Caco-2 (cell line): Measurements from ENCODE around the gene TAF1B. TPM values are rescaled to one million over a fixed set of nuclear protein-coding genes. Genes with fewer than 3 reads are reported as not detected.

Experiments
- BruUV-seq: library from RNA; stranded (reverse); fragments of 400-500 nt; replicated peaks from 2 replicates; lab custom pipeline; 2021; lab: Mats Ljungman, UMichigan
- CTCF ChIA-PET: fragments of 300-600 bp; sonication (Branson Sonifier 250); formaldehyde crosslinking; loops from one replicate; lab custom pipeline; 2022; ENCODE audit warnings: antibody characterized with exemption; lab: Charles Lee
- POLR2A ChIA-PET: fragments of 300-600 bp; sonication (Branson Sonifier 250); formaldehyde crosslinking; loops from one replicate; lab custom pipeline; 2022; ENCODE audit warnings: antibody characterized with exemption; lab: Charles Lee
- DNase-seq, 2 experiments: peaks; one replicate each; pipeline versions ENCODE4 v3.0.0 to v3.0.0-alpha.2; 2020 to 2022
- H3K27me3 ChIP-seq: replicated peaks from 2 replicates; pipeline ENCODE4 v1.6.0; 2011; ENCODE audit warnings: low read length; ENCODE audit not compliant: control insufficient read depth, insufficient read depth
- H3K36me3 ChIP-seq: 2 replicates; pipeline ENCODE4 v1.5.1; 2011; ENCODE audit warnings: low read length; ENCODE audit not compliant: control insufficient read depth, insufficient read depth
- H3K4me1 ChIP-seq: fragments of 250-450 bp; sonication (Bioruptor Pico); 2 replicates; pipeline ENCODE4 v1.5.1; 2020; ENCODE audit warnings: mild to moderate bottlenecking
- H3K4me3 ChIP-seq: 2 replicates; pipeline ENCODE4 v1.5.1; 2011; ENCODE audit warnings: low read depth, mild to moderate bottlenecking, control low read depth, low read length
- H3K9me3 ChIP-seq: fragments of 250-450 bp; sonication (Bioruptor Pico); 2 replicates; pipeline ENCODE4 v1.5.1; 2020; ENCODE audit warnings: mild to moderate bottlenecking, moderate library complexity
- H3K27ac Mint-ChIP-seq: one replicate; pipeline ENCODE4 v1.8.0; 2022; ENCODE audit warnings: mixed read lengths; ENCODE audit not compliant: unreplicated experiment
- H3K27me3 Mint-ChIP-seq: one replicate; pipeline ENCODE4 v1.8.0; 2022; ENCODE audit warnings: mixed read lengths; ENCODE audit not compliant: insufficient read depth, unreplicated experiment
- H3K36me3 Mint-ChIP-seq: one replicate; pipeline ENCODE4 v1.8.0; 2022; ENCODE audit warnings: mild to moderate bottlenecking, mixed read lengths; ENCODE audit not compliant: insufficient read depth, unreplicated experiment
- H3K4me1 Mint-ChIP-seq: one replicate; pipeline ENCODE4 v1.8.0; 2022; ENCODE audit warnings: low read depth, mixed read lengths; ENCODE audit not compliant: unreplicated experiment
- H3K4me3 Mint-ChIP-seq: one replicate; pipeline ENCODE4 v1.8.0; 2022; ENCODE audit warnings: mild to moderate bottlenecking, moderate library complexity, mixed read lengths; ENCODE audit not compliant: unreplicated experiment
- H3K9me3 Mint-ChIP-seq: one replicate; pipeline ENCODE4 v1.8.0; 2022; ENCODE audit warnings: mixed read lengths; ENCODE audit not compliant: unreplicated experiment
- intact Hi-C: fragments of 100-400 bp; cut with micrococcal nuclease; formaldehyde crosslinking; loops from one replicate; pipeline ENCODE4 v1.10.0; 2022; ENCODE audit not compliant: unreplicated experiment
- total RNA-seq: library from RNA; stranded (reverse); gene quantifications from 2 replicates; pipeline ENCODE4 v1.2.3, GENCODE V29; 2022
- TF ChIP-seq, protein P1 (sequence below), 2 experiments: fragments of 200-600 bp in 1 of 2; IDR thresholded peaks; 1 replicate in 1 of 2; 2 replicates in 1 of 2; pipeline versions ENCODE4 v1.5.1 to v1.8.0; 2011 to 2022; ENCODE audit warnings: antibody characterized with exemption in 1 of 2, control low read depth in 1 of 2, inconsistent platforms in 1 of 2, low read depth in 1 of 2, low read length in 1 of 2, mild to moderate bottlenecking in 1 of 2, moderate library complexity in 1 of 2; ENCODE audit not compliant: insufficient read depth in 1 of 2, severe bottlenecking in 1 of 2, unreplicated experiment in 1 of 2

TAF1B gene
- total RNA-seq, 1 experiment from 2014 or later, result 24.8 TPM

DNA sequence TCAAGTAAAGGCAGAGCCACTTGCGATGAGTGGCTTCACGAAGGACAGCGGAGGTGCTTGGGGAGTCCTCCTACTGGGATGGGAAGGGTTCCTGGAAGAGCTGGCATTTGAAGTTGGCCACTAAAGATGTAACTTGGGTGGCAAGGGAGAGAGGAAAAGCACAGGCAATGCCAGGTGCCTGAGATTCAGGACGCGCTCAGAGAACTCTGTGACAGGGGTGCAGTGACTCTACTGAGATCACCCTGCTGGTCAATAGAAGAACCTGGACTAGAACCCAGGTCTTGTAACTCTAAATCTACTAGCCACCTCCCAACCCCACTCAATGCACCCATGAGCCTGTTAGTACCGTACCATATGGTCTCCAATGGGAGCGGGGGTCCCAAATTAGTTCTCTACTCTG is 102.8 kb downstream of the TAF1B start:
- Histone ChIP-seq H3K4me3 (no peak overlapping the region), H3K27me3 (no peaks in the 10 kb centered on the region), H3K9me3 (no peaks in the 10 kb centered on the region), H3K4me1 (peaks cover 26% of the 10 kb centered on the region), H3K36me3 (no peaks in the 10 kb centered on the region)
- H3K4me3 Mint-ChIP-seq, result no peak overlapping the region
- BruUV-seq, result no TSS peak
- no peak for DNase-seq
- H3K27ac Mint-ChIP-seq, result no peak overlapping the region
- ChIA-PET POLR2A (no interaction called here), CTCF (no interaction called here)
- peaks cover 4% of the 10 kb centered on the region for H3K27me3 Mint-ChIP-seq
- TF ChIP-seq, protein P1, sequence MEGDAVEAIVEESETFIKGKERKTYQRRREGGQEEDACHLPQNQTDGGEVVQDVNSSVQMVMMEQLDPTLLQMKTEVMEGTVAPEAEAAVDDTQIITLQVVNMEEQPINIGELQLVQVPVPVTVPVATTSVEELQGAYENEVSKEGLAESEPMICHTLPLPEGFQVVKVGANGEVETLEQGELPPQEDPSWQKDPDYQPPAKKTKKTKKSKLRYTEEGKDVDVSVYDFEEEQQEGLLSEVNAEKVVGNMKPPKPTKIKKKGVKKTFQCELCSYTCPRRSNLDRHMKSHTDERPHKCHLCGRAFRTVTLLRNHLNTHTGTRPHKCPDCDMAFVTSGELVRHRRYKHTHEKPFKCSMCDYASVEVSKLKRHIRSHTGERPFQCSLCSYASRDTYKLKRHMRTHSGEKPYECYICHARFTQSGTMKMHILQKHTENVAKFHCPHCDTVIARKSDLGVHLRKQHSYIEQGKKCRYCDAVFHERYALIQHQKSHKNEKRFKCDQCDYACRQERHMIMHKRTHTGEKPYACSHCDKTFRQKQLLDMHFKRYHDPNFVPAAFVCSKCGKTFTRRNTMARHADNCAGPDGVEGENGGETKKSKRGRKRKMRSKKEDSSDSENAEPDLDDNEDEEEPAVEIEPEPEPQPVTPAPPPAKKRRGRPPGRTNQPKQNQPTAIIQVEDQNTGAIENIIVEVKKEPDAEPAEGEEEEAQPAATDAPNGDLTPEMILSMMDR (IDR thresholded peaks at IDR 0.05; ENCODE audit: insufficient read depth in 1 of 2, low read depth in 1 of 2, low read length in 1 of 2, severe bottlenecking in 1 of 2, unreplicated experiment in 1 of 2), result no peak
- H3K36me3 Mint-ChIP-seq, result peaks cover 9% of the 10 kb centered on the region
- H3K4me1 Mint-ChIP-seq, result peaks cover 21% of the 10 kb centered on the region
- no peaks in the 10 kb centered on the region for H3K9me3 Mint-ChIP-seq
- intact Hi-C loops, result no loop called here

DNA sequence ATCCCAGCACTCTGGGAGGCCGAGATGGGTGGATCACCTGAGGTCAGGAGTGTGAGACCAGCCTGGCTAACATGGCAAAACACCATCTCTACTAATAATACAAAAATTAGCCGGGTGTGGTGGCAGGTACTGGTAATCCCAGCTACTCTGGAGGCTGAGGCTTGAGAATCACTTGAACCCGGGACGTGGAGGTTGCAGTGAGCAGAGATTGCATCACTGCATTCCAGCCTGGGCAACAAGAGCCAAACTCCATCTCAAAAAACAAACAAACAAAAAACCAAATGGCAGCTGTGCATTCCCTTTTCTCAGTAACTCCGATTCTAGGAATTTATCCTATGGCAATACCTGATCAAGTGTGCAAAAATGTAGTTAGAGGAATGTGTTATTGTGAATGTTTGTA is 103.5 kb downstream of the TAF1B start:
- Mint-ChIP-seq H3K27me3 (peaks cover 4% of the 10 kb centered on the region), H3K4me3 (no peak overlapping the region), H3K27ac (no peak overlapping the region), H3K9me3 (no peaks in the 10 kb centered on the region), H3K4me1 (peaks cover 15% of the 10 kb centered on the region), H3K36me3 (peaks cover 9% of the 10 kb centered on the region)
- TF ChIP-seq, protein P1 (IDR thresholded peaks at IDR 0.05; ENCODE audit: insufficient read depth in 1 of 2, low read depth in 1 of 2, low read length in 1 of 2, severe bottlenecking in 1 of 2, unreplicated experiment in 1 of 2), result no peak
- Histone ChIP-seq H3K27me3 (no peaks in the 10 kb centered on the region), H3K4me3 (no peak overlapping the region), H3K36me3 (no peaks in the 10 kb centered on the region), H3K4me1 (peaks cover 20% of the 10 kb centered on the region), H3K9me3 (no peaks in the 10 kb centered on the region)
- ChIA-PET POLR2A (no interaction called here), CTCF (no interaction called here)
- DNase-seq, result no peak
- intact Hi-C loops, result no loop called here
- BruUV-seq, result no TSS peak

GRCh38 chr2:9948721-9949120 is 105.4 kb downstream of the TAF1B start:
- Histone ChIP-seq H3K9me3 (no peaks in the 10 kb centered on the region), H3K27me3 (no peaks in the 10 kb centered on the region), H3K4me1 (peaks cover 25% of the 10 kb centered on the region), H3K36me3 (no peaks in the 10 kb centered on the region), H3K4me3 (no peak overlapping the region)
- H3K27me3 Mint-ChIP-seq, result peaks cover 4% of the 10 kb centered on the region
- no peaks in the 10 kb centered on the region for H3K9me3 Mint-ChIP-seq
- peaks cover 9% of the 10 kb centered on the region for H3K36me3 Mint-ChIP-seq
- intact Hi-C loops, result no loop called here
- no peak overlapping the region for H3K27ac Mint-ChIP-seq
- BruUV-seq, result no TSS peak
- POLR2A ChIA-PET, result no interaction called here
- H3K4me3 Mint-ChIP-seq, result no peak overlapping the region
- CTCF ChIA-PET, result no interaction called here
- H3K4me1 Mint-ChIP-seq, result peaks cover 5% of the 10 kb centered on the region
- DNase-seq, result no peak
- TF ChIP-seq, protein P1 (IDR thresholded peaks at IDR 0.05; ENCODE audit: insufficient read depth in 1 of 2, low read depth in 1 of 2, low read length in 1 of 2, severe bottlenecking in 1 of 2, unreplicated experiment in 1 of 2), result no peak
